OCI-LY7 (cell line): ENCODE measurements around the gene STH.

ENCODE experiments used
- CTCF ChIP-seq: fragments of 200-600 bp; sonication (generic); conservative IDR thresholded peaks from 2 replicates; pipeline ENCODE4 v1.5.1; 2014; ENCODE audit warnings: mild to moderate bottlenecking, antibody characterized with exemption, low read length, moderate library complexity, mixed read lengths
- EZH2phosphoT487 ChIP-seq: fragments of 200-600 bp; sonication (generic); IDR thresholded peaks from 2 replicates; pipeline ENCODE4 v1.6.1; 2018; ENCODE audit warnings: low read depth, borderline replicate concordance, mild to moderate bottlenecking, mixed run types, antibody characterized with exemption, low read length, moderate library complexity, mixed read lengths

- TF ChIP-seq CTCF (no peak), EZH2phosphoT487 (no peak)
Measured at GRCh38 chr17:45967378-45967777, 31.7 kb upstream of the STH start.
